ENCODE data around the gene MCHR1. TPM values are rescaled to one million over a fixed set of nuclear protein-coding genes. Genes with fewer than 3 reads are reported as not detected.

Gene MCHR1
- total RNA-seq, 1 experiment from 2014 or later = not detected

GRCh38 chr22:40631925-40632324 is 47.4 kb upstream of the MCHR1 start:
- ChIA-PET CTCF (no interaction called here), RAD21 (ENCODE audit: low non-redundant PET in 1 of 2, low total read pairs in 2 of 2, uncharacterized antibody in 2 of 2, unreplicated experiment in 2 of 2) (no interaction called here), POLR2A (interaction anchor here (0.6 kb wide), 1 partner anchor 11 kb away, joined by 3 read pairs; no protein-coding TSS in a partner anchor)
- Histone ChIP-seq H3K9ac (ENCODE audit: low read length) (no peak overlapping the region), H4K20me1 (ENCODE audit: insufficient read depth) (peaks cover 5% of the 10 kb centered on the region; the same call in 1 of the 2 replicates), H3K27ac (ENCODE audit: low read depth, low read length) (no peak overlapping the region), H3K4me2 (ENCODE audit: low read length) (no peak overlapping the region), H3K79me2 (ENCODE audit: insufficient read depth, low read length) (peaks cover 85% of the 10 kb centered on the region), H3K36me3 (ENCODE audit: control insufficient read depth in 1 of 2, insufficient read depth in 2 of 2, low read length in 2 of 2) (no peaks in the 10 kb centered on the region), H3K9me3 (ENCODE audit: control insufficient read depth in 1 of 2, insufficient read depth in 1 of 2, low read depth in 1 of 2, low read length in 2 of 2) (no peaks in the 10 kb centered on the region), H2AFZ (ENCODE audit: low read depth, low read length, poor library complexity, severe bottlenecking) (no peak overlapping the region), H3K9me2 (ENCODE audit: insufficient read depth) (no peaks in the 10 kb centered on the region), H3K4me3 (replicated peaks in 1 of 2; ENCODE audit: low read depth in 1 of 2, low read length in 2 of 2) (no peak overlapping the region), H3K4me1 (ENCODE audit: control insufficient read depth in 1 of 2, insufficient read depth in 2 of 2, low read length in 2 of 2) (peaks cover 4 to 24% of the 10 kb centered on the region in 2 experiments), H3K27me3 (ENCODE audit: insufficient read depth, low read length) (no peaks in the 10 kb centered on the region)
- BruUV-seq (replicated peaks) = no TSS peak
- DNase-seq (ENCODE audit: low read depth, low spot score) (no peak), ATAC-seq (no peak)
- intact Hi-C loops (cut with micrococcal nuclease) = no loop called here
- TF ChIP-seq FOSL1 (IDR thresholded peaks at IDR 0.05; ENCODE audit: low read depth) = no peak
- TF ChIP-seq YY1 (IDR thresholded peaks at IDR 0.05; ENCODE audit: extremely low read depth, insufficient replicate concordance, low read depth, low read length) = no peak
- no peak for TF ChIP-seq REST (IDR thresholded peaks at IDR 0.05; ENCODE audit: low read depth)
- no peak for TF ChIP-seq POLR2A (IDR thresholded peaks at IDR 0.05; ENCODE audit: borderline replicate concordance, extremely low read depth, insufficient read depth, insufficient read length)
- no peak for TF ChIP-seq EZH2 (IDR thresholded peaks at IDR 0.05)
- TF ChIP-seq RAD21 (IDR thresholded peaks at IDR 0.05; ENCODE audit: low read depth) = no peak
- TF ChIP-seq ZFX (IDR thresholded peaks at IDR 0.05) = no peak
- TF ChIP-seq ZNF274 (IDR thresholded peaks at IDR 0.05; ENCODE audit: low read depth, low read length) = no peak
- TF ChIP-seq MAX (IDR thresholded peaks at IDR 0.05) = no peak
- no peak for TF ChIP-seq CBX3 (IDR thresholded peaks at IDR 0.05; ENCODE audit: low read depth)
- no peak for TF ChIP-seq CTCF (IDR thresholded peaks at IDR 0.05 in 2 of 3, conservative IDR thresholded peaks at IDR 0.05 in 1 of 3; ENCODE audit: borderline replicate concordance in 1 of 3, insufficient read depth in 1 of 3, low read depth in 2 of 3, low read length in 2 of 3)
- no peak for TF ChIP-seq EZH2phosphoT487 (IDR thresholded peaks at IDR 0.05; ENCODE audit: borderline replicate concordance)
- no peak for TF ChIP-seq ZBTB33 (IDR thresholded peaks at IDR 0.05; ENCODE audit: extremely low read depth, insufficient replicate concordance, low read length)
- no peak for TF ChIP-seq JUND (IDR thresholded peaks at IDR 0.05)
- no peak for TF ChIP-seq POLR2AphosphoS5 (IDR thresholded peaks at IDR 0.05; ENCODE audit: low read depth, low read length)
- TF ChIP-seq TCF7L2 (IDR thresholded peaks at IDR 0.05; ENCODE audit: borderline replicate concordance, extremely low read depth, insufficient read depth, insufficient read length) = no peak
- TF ChIP-seq EGR1 (IDR thresholded peaks at IDR 0.05; ENCODE audit: low read depth) = no peak
- TF ChIP-seq SP1 (IDR thresholded peaks at IDR 0.05; ENCODE audit: low read depth) = no peak
- TF ChIP-seq CEBPB (IDR thresholded peaks at IDR 0.05; ENCODE audit: low read depth) = no peak
